Superior temporal gyrus (tissue), 1 donor: ENCODE data around the gene NLGN4X.

Source experiments
- DNase-seq: peaks from one replicate; pipeline ENCODE4 v3.0.0-alpha.2; 2016; ENCODE audit errors: extremely low spot score

Gene NLGN4X

DNA sequence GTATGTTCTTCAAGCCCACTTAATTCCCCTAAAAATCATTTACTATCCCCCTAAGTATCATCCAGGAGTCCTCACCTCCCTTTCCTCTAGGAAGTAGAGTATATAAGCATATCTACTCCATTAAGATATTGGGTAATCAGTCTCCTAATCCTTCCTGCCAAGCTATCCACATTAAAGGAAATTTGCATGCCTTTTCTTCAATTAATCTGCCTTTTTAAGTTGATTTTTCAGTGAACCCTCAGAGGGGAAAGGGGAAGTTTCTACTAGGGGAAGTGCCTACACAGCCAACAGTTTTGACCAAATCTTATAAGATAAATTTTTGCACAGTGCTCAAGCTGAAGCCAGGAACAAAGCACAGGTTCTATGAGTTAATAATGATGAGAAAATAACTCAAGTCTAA is 222.8 kb downstream of the NLGN4X start:
- DNase-seq = no peak

- DNase-seq = no peak
These were observed 224.1 kb downstream of the NLGN4X start for GRCh38 chrX:6004529-6004928.

DNA sequence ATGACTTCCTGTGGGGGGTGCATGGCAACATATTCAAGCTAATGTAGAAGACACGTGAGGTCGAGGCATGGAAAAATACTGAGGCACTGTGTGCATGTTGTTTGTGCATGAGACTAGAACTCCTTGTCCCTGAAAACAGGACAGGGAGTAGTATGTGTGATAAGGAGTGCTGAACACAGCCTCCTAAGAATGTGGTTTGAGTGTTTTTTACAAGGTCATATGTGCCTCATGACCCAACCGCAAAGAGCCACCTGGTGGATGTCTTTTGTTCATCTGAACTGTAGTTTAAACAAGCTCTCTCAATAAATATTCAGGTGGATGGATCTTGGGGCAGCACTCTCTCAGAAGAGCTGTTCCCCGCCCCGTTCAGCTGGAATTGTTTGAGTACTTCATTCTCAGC is 226.6 kb downstream of the NLGN4X start:
- DNase-seq = no peak

DNA sequence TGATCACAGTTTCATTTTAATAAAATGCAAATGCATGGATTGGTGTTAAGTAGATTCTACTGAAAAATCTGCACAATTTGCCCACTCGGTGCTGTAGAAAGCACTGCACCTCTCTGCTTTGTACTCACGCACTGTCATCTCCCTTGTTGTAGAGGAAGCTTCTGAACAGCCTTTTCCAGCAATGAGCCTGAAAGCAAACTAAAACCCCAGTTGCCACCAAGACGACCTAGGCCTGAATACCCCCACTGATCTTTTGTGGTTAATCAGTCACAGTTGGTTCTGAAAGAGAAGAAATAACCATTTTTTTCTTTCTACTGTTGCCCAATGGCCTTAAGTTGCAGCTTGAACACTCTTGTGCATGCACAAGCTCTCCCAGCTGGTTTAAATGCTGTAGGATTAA is 229.8 kb downstream of the NLGN4X start:
- DNase-seq = no peak

DNA sequence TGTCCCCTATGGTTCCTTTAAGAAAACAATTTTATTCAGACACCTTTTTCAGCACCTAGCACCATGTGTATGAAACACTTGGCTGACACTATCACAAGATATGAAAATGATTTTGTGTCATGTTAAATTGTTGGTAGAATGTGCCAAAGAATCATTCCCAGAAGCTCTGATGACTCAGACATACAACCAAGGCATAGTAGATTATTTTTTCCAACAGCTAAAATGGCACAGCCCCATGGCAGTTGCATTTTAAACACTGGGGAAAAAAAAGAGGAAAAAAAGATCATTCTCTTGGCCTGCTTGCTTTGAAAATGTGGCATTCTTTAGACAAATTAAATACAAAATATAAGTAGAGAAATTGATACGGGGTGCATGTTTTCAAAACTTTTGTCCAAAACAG is 230.2 kb downstream of the NLGN4X start:
- peak; percentile 13 for DNase-seq

GRCh38 chrX:5991393-5991792 is 237.3 kb downstream of the NLGN4X start:
- DNase-seq = no peak

- no peak for DNase-seq
These were observed 249.3 kb downstream of the NLGN4X start for GRCh38 chrX:5979338-5979737.

- DNase-seq = no peak
These were observed 252.3 kb downstream of the NLGN4X start for GRCh38 chrX:5976332-5976731.

GRCh38 chrX:5971300-5971699 is 257.4 kb downstream of the NLGN4X start:
- DNase-seq = no peak

DNA sequence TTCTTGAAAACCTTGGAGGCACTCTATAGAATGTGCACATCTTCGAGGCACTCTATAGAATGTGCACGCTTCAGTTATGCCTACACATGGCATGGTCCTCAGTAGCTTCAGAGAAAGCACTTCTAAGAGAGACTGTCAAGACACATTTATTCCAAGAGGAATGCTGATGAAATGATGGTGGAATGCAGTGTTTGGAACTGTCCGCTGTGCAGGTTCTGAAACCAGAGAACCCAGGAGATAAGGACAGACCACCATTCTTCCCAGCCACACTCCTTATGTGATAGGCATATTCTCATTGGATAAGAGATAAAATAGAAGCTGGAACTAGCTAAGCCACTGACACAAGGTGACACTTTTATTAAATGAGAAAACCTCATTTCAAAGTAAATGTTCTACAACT is 263.3 kb downstream of the NLGN4X start:
- DNase-seq = no peak

GRCh38 chrX:5959286-5959685 is 269.4 kb downstream of the NLGN4X start:
- no peak for DNase-seq

GRCh38 chrX:5958523-5958922 is 270.1 kb downstream of the NLGN4X start:
- no peak for DNase-seq

GRCh38 chrX:5957506-5957905 is 271.2 kb downstream of the NLGN4X start:
- no peak for DNase-seq

DNA sequence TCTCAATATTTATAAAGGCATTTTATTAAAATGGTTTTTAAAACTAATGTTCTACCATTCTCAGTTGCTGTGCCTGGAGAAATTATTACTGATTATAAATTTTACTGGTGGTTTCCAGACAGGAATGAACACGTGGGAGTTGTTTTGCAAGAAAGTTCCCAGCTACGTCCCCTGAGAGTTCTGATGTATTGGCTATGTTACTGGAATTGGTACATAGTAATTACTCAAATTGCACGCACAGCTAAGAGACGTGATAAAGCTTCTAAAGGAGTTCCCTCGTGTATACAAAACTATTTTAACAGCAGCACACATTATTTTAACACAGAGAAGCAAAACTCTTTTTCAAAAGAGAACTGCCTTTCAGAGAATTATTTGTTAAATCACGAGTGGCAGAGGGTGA is 292.2 kb downstream of the NLGN4X start:
- DNase-seq = no peak

GRCh38 chrX:5928224-5928623 is 300.4 kb downstream of the NLGN4X start:
- DNase-seq = no peak

GRCh38 chrX:5916945-5917344 is 311.7 kb downstream of the NLGN4X start:
- DNase-seq = no peak

DNA sequence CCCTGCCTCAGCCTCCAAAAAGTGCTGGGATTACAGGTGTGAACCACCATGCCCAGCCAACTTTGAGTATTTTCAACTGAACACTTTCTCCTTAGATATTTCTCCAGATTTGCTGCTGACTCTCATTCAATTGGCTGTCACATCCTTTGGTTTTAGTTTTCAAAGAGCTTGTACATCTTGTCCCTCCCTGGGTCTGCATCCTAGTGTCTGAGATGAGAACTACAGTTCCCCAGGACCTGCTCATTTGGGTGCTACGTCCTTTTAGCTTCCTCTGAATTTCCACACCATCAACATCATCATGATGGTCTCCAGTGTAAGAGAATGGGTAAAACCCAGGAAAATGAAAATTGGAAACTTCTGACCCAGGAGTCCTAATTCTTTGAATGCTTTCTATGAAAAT is 312.9 kb downstream of the NLGN4X start:
- DNase-seq = no peak

DNA sequence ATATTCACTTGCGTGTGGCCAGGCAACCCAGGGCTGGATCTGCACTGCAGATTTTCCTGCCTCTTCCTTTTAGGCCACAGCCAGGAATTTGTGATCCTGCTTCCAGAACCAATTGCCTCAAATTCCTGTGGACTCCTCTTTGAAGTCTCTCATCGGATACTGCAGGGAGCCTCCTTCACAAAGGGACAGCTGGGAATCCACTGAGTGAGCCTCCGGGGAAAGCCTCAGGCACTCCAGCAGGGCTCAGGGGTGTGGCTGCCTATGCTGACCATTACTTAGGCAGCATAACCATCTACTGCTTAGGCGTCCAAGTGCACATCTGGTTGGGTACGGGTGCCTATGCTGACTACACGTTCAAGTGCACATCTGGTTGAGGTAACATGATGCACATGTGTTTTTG is 321.5 kb downstream of the NLGN4X start:
- no peak for DNase-seq

GRCh38 chrX:5903586-5904190 is 325.0 kb downstream of the NLGN4X start:
- peak; percentile 12 for DNase-seq

DNA sequence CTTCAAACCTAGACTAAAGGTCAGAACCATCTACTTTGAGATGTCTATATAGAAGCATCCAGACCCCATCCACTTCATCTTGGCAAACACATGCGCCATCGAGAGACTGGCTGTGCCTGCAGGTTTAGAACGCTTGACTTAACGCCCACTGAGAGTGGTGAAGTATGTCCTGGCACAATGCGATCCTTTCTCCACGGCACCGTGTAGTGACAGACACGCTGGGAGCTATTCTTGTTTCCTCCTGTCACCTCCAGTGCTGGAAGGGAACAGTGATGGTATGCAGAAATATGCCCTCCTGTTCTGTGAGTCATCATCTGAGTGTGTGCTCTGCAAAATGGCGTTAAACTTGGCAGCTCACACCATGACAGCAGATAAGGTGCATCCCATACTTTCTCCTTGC is 330.2 kb downstream of the NLGN4X start:
- DNase-seq = no peak

DNA sequence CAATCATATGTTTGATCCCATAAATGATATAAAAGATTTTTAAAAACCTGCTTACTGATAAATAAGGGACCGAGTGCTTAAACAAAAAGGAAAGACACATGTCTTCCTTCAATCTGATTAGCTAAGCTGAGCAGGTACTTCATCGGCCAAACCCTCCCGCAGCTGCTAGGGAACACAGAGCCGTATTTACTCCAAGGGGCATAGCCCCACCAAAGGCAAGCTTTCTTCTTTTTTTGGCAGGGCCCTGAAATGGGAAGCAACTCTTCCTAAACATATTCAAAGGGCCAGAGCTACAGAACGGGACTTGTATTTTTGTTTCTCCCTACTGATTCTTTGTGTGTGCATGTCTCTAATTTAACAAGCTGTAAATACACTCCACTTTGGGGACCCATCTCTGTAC is 337.3 kb downstream of the NLGN4X start:
- no peak for DNase-seq

DNA sequence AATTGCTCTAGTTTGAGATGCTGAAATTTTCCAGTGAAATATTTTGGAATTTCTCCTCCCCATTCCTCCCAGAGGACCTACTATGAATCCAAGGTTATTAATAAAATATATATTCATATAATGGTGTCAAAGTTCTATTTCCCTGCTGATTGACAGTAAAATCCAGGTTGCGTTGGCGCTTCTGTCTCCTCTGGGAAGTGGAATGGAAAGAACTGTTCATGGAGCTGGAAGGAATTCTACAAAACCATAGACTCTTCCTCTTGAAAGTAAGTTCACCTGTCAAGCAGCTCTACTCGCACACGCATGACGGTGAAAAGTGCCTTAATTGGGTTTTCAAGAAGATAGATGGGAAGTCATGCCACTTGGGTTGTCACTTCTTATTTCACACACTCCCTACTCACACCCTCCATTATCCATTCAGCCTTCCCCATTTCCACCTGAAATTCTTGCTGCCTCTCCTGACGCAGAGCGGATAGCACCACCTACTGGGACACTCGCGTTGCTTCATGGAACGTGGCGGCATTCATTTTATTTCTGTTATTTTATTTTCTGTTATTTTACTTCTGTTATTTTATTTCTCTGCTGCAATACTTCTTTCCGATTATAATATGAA is 351.6 kb downstream of the NLGN4X start:
- DNase-seq = no peak

- no peak for DNase-seq
These were observed 358.4 kb downstream of the NLGN4X start for GRCh38 chrX:5870238-5870637.

GRCh38 chrX:5869786-5870185 is 358.9 kb downstream of the NLGN4X start:
- DNase-seq = no peak
